Measurements from ENCODE around the gene SNX12. TPM values are rescaled to one million over a fixed set of nuclear protein-coding genes. Genes with fewer than 3 reads are reported as not detected.
"Not testable (repeated sequence)": the region's sequence is repeated elsewhere in the genome, so short reads cannot be mapped to it uniquely, and the experiment has no call there.

The SNX12 gene
- total RNA-seq, 1 experiment from 2014 or later, result 75.6 TPM

- no peak for DNase-seq (ENCODE audit: low read depth)
Observed at GRCh38 chrX:71091263-71091662, 23.1 kb upstream of the SNX12 start.

GRCh38 chrX:71085900-71086299 lies 17.8 kb upstream of the SNX12 start:
- no peak for DNase-seq (ENCODE audit: low read depth)

GRCh38 chrX:71082822-71083221 lies 14.7 kb upstream of the SNX12 start:
- DNase-seq (ENCODE audit: low read depth), result no peak

- DNase-seq (ENCODE audit: low read depth), result no peak
Observed at GRCh38 chrX:71082124-71082647, 14.1 kb upstream of the SNX12 start.

GRCh38 chrX:71081330-71082123 lies 13.4 kb upstream of the SNX12 start:
- no peak for DNase-seq (ENCODE audit: low read depth)

- no peak for DNase-seq (ENCODE audit: low read depth)
Observed at GRCh38 chrX:71070531-71070930, 2.4 kb upstream of the SNX12 start.

- no peak for DNase-seq (ENCODE audit: low read depth)
Observed at GRCh38 chrX:71067712-71068043, 456 bp downstream of the SNX12 start.

GRCh38 chrX:71067089-71067488 lies 1.0 kb downstream of the SNX12 start:
- no peak for DNase-seq (ENCODE audit: low read depth)

GRCh38 chrX:71060127-71060526 lies 8.0 kb downstream of the SNX12 start:
- no peak for DNase-seq (ENCODE audit: low read depth)

GRCh38 chrX:71057848-71058530 lies 10.1 kb downstream of the SNX12 start:
- no peak for DNase-seq (ENCODE audit: low read depth)

GRCh38 chrX:71056867-71057266 lies 11.3 kb downstream of the SNX12 start:
- DNase-seq (ENCODE audit: low read depth), result no peak

- DNase-seq (ENCODE audit: low read depth), result peak; percentile 81
Observed at GRCh38 chrX:71053217-71053621, 14.9 kb downstream of the SNX12 start.

GRCh38 chrX:71052721-71053120 lies 15.4 kb downstream of the SNX12 start:
- peak; percentile 10 for DNase-seq (ENCODE audit: low read depth)

GRCh38 chrX:71047891-71048290 lies 20.2 kb downstream of the SNX12 start:
- DNase-seq (ENCODE audit: low read depth), result not testable (repeated sequence)

- DNase-seq (ENCODE audit: low read depth), result peak; percentile 1
Observed at GRCh38 chrX:71017396-71017939, 50.7 kb downstream of the SNX12 start.

Other genes starting within 250 kb of the SNX12 start
- 0.36 and 0.88 TPM in 2 replicates for gene TEX11, start 159.6 kb downstream of the SNX12 start, total RNA-seq (2014; rRNA removed; shearing (Covaris generic))
- gene SLC7A3, start 137.2 kb downstream of the SNX12 start, total RNA-seq (2014; rRNA removed; shearing (Covaris generic)), result not detected in 2 replicates
- gene FOXO4, start 27.5 kb upstream of the SNX12 start, total RNA-seq (2014; rRNA removed; shearing (Covaris generic)), result 4.2 and 4.3 TPM in 2 replicates
- gene CXorf65, start 38.4 kb upstream of the SNX12 start, total RNA-seq (2014; rRNA removed; shearing (Covaris generic)), result not detected in 2 replicates
- not detected in 2 replicates for gene IL2RG, start 43.2 kb upstream of the SNX12 start, total RNA-seq (2014; rRNA removed; shearing (Covaris generic))
- gene MED12, start 50.3 kb upstream of the SNX12 start, total RNA-seq (2014; rRNA removed; shearing (Covaris generic)), result 19.3 and 35.1 TPM in 2 replicates
- under 0.01 and 0.10 TPM in 2 replicates for gene NLGN3, start 76.5 kb upstream of the SNX12 start, total RNA-seq (2014; rRNA removed; shearing (Covaris generic))
- not detected in 2 replicates for gene GJB1, start 154.9 kb upstream of the SNX12 start, total RNA-seq (2014; rRNA removed; shearing (Covaris generic))
- 19.7 and 23.2 TPM in 2 replicates for gene ZMYM3, start 185.8 kb upstream of the SNX12 start, total RNA-seq (2014; rRNA removed; shearing (Covaris generic))
- gene NONO, start 215.3 kb upstream of the SNX12 start, total RNA-seq (2014; rRNA removed; shearing (Covaris generic)), result 487 and 489 TPM in 2 replicates
- 0.96 and 0.98 TPM in 2 replicates for gene ITGB1BP2, start 233.4 kb upstream of the SNX12 start, total RNA-seq (2014; rRNA removed; shearing (Covaris generic))

Data from RPMI7951 (cell line).